GM12878 (cell line): ENCODE data around the gene UVRAG. TPM values are rescaled to one million over a fixed set of nuclear protein-coding genes. Genes with fewer than 3 reads are reported as not detected.
"Not testable (repeated sequence)": the region's sequence is repeated elsewhere in the genome, so short reads cannot be mapped to it uniquely, and the experiment has no call there.

Experiments
- ATAC-seq: fragments of 200-7000 bp; cut with Tn5 transposase; 3 replicates; pipeline ENCODE4 v1.9.1; 2020; ENCODE audit warnings: mild to moderate bottlenecking, moderate library complexity
- BruUV-seq: library from RNA; stranded (reverse); fragments of 400-500 nt; replicated peaks from 2 replicates; lab custom pipeline; 2021; lab: Mats Ljungman, UMichigan
- CTCF ChIA-PET: fragments of 300-600 bp; sonication (Branson Sonifier 250); formaldehyde crosslinking; extraction: SDS; loops from one replicate; lab custom pipeline; 2021; ENCODE audit warnings: inconsistent platforms; lab: Yijun Ruan, JAX
- POLR2A ChIA-PET: fragments of 350-600 bp; formaldehyde crosslinking; extraction: SDS; loops from one replicate; lab custom pipeline; 2021; ENCODE audit warnings: inconsistent platforms; lab: Charles Lee
- RAD21 ChIA-PET: fragments of 300-600 bp; sonication (Branson Sonifier 250); formaldehyde crosslinking; loops from one replicate; lab custom pipeline; 2023; ENCODE audit warnings: antibody characterized with exemption; ENCODE audit not compliant: unreplicated experiment; lab: Charles Lee
- SMC1A ChIA-PET: fragments of 300-600 bp; sonication (Branson Sonifier 250); formaldehyde crosslinking; loops from one replicate; lab custom pipeline; 2023; ENCODE audit not compliant: unreplicated experiment, uncharacterized antibody; lab: Charles Lee
- DNase-seq: peaks from one replicate; pipeline ENCODE4 v3.0.0-alpha.2; 2011; ENCODE audit warnings: low read depth, low spot score
- FAIRE-seq: peaks from 3 replicates; lab custom pipeline; 2011; peaks lifted over from hg19 to GRCh38; lab: Jason Lieb, UNC
- H2AFZ ChIP-seq: 2 replicates; pipeline ENCODE4 v1.6.0; 2011; ENCODE audit warnings: low read depth, low read length, control low read depth; ENCODE audit not compliant: control insufficient read depth
- H3K27ac ChIP-seq: 2 replicates; pipeline ENCODE4 v1.5.1; 2011; ENCODE audit warnings: control low read depth; ENCODE audit not compliant: control insufficient read depth, insufficient read depth
- H3K27me3 ChIP-seq, 2 experiments: replicated peaks in 1 of 2; 2 replicates each; pipeline versions ENCODE4 v1.6.0 to v1.6.1; 2011; ENCODE audit warnings: low read length in 1 of 2; ENCODE audit not compliant: control insufficient read depth in 2 of 2, insufficient read depth in 2 of 2
- H3K36me3 ChIP-seq, 2 experiments: 2 replicates each; pipeline ENCODE4 v1.5.1; 2011; ENCODE audit warnings: low read length in 1 of 2; ENCODE audit not compliant: control insufficient read depth in 2 of 2, insufficient read depth in 2 of 2
- H3K4me1 ChIP-seq: 2 replicates; pipeline ENCODE4 v1.6.1; 2011; ENCODE audit warnings: mild to moderate bottlenecking, low read length, moderate library complexity, mixed read lengths; ENCODE audit not compliant: control insufficient read depth, insufficient read depth
- H3K4me2 ChIP-seq: 2 replicates; pipeline ENCODE4 v1.6.0; 2011; ENCODE audit warnings: control low read depth; ENCODE audit not compliant: control insufficient read depth, insufficient read depth
- H3K4me3 ChIP-seq: fragments of 200-600 bp; sonication (generic); 2 replicates; pipeline ENCODE4 v1.5.1; 2016
- H3K79me2 ChIP-seq: 2 replicates; pipeline ENCODE4 v1.6.0; 2011; ENCODE audit warnings: low read length; ENCODE audit not compliant: control insufficient read depth, insufficient read depth
- H3K9ac ChIP-seq: 2 replicates; pipeline ENCODE4 v1.8.0; 2011; ENCODE audit warnings: low read length, control low read depth, mixed read lengths; ENCODE audit not compliant: control insufficient read depth, insufficient read depth
- H3K9me3 ChIP-seq: replicated peaks from 3 replicates; pipeline ENCODE4 v1.5.1; 2011; ENCODE audit warnings: mild to moderate bottlenecking, low read length; ENCODE audit not compliant: control insufficient read depth, insufficient read depth
- H4K20me1 ChIP-seq: 2 replicates; pipeline ENCODE4 v1.6.0; 2011; ENCODE audit not compliant: control insufficient read depth, insufficient read depth
- MEF2A ChIP-seq: IDR thresholded peaks from 2 replicates; pipeline ENCODE4 v1.6.1; 2011; ENCODE audit warnings: low read depth, mild to moderate bottlenecking, low read length, moderate library complexity; ENCODE audit not compliant: insufficient read depth
- NR2C2 ChIP-seq: IDR thresholded peaks from 2 replicates; pipeline ENCODE4 v1.6.1; 2011; ENCODE audit warnings: borderline replicate concordance, low read depth; ENCODE audit not compliant: control insufficient read depth, insufficient read length
- PAX8 ChIP-seq: fragments of 450-650 bp; IDR thresholded peaks from 2 replicates; pipeline ENCODE4 v1.6.1; 2017; ENCODE audit warnings: mild to moderate bottlenecking, moderate library complexity
- WGBS: methylation state at CpG from one replicate; pipeline ENCODE4 v1.1.6; 2016; ENCODE audit warnings: low lambda C conversion rate; ENCODE audit not compliant: insufficient replicate concordance, insufficient coverage; ENCODE audit errors: missing lambda C conversion rate; 5-methylcytosine and 5-hydroxymethylcytosine counted together
- in situ Hi-C: fragments of 300-500 bp; cut with MboI; formaldehyde crosslinking; loops from 9 replicates; pipeline ENCODE4 v1.14.3; 2018; ENCODE audit warnings: mixed read lengths
- intact Hi-C: fragments of 100-400 bp; cut with micrococcal nuclease; formaldehyde crosslinking; loops from one replicate; pipeline ENCODE4 v1.14.2; 2022; ENCODE audit not compliant: unreplicated experiment
- polyA plus RNA-seq, 11 experiments: library from polyadenylated mRNA; depleted of rRNA in 4 of 11; unstranded in 6 of 11; stranded (reverse) in 5 of 11; fragments of >200 nt; fragmentation: Nextera tagmentation in 4 of 11; fragmentation: Illumina TruSeq in 1 of 11; extraction: Ambion mirVana in 4 of 11; extraction: Trizol in 1 of 11; gene quantifications; 1 replicate in 1 of 11; 2 replicates in 10 of 11; pipeline versions ENCODE4 v1.2.1 to v1.2.3, GENCODE V29; 2011 to 2016; ENCODE audit warnings: inconsistent platforms in 2 of 11, missing spikeins in 2 of 11, low read depth in 1 of 11
- total RNA-seq, 4 experiments: library from RNA; depleted of rRNA in 3 of 4; stranded (reverse); fragments of >200 nt in 3 of 4; fragmentation: Illumina TruSeq in 1 of 4; extraction: Trizol in 1 of 4; gene quantifications; 2 replicates each; pipeline versions ENCODE4 v1.2.1 to v1.2.3, GENCODE V29; 2013 to 2021
- TF ChIP-seq, protein P1 (sequence below): fragments of 450-650 bp; IDR thresholded peaks from 2 replicates; pipeline ENCODE4 v1.6.1; 2017; ENCODE audit warnings: mild to moderate bottlenecking
- TF ChIP-seq, protein P2 (sequence below): fragments of 450-650 bp; conservative IDR thresholded peaks from 2 replicates; pipeline ENCODE4 v1.6.1; 2017; ENCODE audit warnings: mild to moderate bottlenecking, moderate library complexity

The UVRAG gene
- total and polyA plus RNA-seq, 10 of the 15 experiments (the other 5 are each of a cell fraction or from before 2014, with no cell fraction given): 7.0 to 43.4 (median 37.0) TPM

DNA sequence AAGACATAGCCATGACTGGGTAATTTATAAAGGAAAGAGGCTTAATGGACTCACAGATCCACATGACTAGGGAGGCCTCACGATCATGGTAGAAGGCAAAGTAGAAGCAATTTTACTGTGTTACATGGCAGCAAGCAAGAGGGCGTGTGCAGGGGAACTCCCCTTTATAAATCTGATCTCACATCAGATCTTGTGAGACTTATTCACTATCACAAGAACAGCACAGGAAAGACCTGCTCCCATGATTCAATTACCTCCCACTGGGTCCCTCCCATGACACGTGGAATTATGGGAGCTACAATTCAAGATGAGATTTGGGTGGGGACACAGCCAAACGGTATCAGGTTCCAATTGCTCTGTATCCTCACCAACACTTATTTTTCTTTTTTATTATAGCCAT is 261.2 kb downstream of the UVRAG start:
- CTCF ChIA-PET, FAIRE-seq, in situ Hi-C loops, BruUV-seq, H3K9ac ChIP-seq, H2AFZ ChIP-seq, H3K9me3 ChIP-seq, H3K27me3 ChIP-seq, H3K27ac ChIP-seq, H3K4me1 ChIP-seq, intact Hi-C loops, ATAC-seq, H3K79me2 ChIP-seq, H3K4me2 ChIP-seq, H4K20me1 ChIP-seq, DNase-seq, RAD21 ChIA-PET, H3K36me3 ChIP-seq, POLR2A ChIA-PET, H3K4me3 ChIP-seq: not testable (repeated sequence)
- SMC1A ChIA-PET: interaction anchor here (1.4 to 2.8 kb wide), 2 partner anchors 9 to 15 kb away, joined by 4 to 9 read pairs; no protein-coding TSS in a partner anchor
- 85% methylated on average over 4 of the region's 4 CpGs for WGBS
- TF ChIP-seq, protein P1, sequence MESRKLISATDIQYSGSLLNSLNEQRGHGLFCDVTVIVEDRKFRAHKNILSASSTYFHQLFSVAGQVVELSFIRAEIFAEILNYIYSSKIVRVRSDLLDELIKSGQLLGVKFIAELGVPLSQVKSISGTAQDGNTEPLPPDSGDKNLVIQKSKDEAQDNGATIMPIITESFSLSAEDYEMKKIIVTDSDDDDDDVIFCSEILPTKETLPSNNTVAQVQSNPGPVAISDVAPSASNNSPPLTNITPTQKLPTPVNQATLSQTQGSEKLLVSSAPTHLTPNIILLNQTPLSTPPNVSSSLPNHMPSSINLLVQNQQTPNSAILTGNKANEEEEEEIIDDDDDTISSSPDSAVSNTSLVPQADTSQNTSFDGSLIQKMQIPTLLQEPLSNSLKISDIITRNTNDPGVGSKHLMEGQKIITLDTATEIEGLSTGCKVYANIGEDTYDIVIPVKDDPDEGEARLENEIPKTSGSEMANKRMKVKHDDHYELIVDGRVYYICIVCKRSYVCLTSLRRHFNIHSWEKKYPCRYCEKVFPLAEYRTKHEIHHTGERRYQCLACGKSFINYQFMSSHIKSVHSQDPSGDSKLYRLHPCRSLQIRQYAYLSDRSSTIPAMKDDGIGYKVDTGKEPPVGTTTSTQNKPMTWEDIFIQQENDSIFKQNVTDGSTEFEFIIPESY: peak; percentile 76

DNA sequence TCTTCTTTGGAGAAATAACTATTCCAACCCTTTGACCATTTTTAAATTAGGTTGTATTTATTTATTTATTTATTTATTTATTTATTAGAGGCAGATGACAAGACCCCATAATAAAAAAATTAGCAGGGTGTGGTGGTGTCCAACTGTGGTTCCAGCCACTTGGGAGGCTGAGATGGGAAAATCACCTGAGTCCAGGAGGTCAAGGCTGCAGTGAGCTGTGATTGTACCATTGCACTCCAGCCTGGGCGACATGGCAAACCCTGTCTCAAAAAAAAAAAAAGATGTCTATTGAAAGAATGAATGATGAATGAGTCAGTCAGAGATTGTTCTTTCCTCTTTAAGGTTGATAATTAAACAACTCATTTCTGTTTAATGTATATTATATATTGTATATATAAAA is 261.7 kb downstream of the UVRAG start:
- Histone ChIP-seq H3K4me2 (no peak overlapping the region), H3K27me3 (no peaks in the 10 kb centered on the region), H3K36me3 (peaks cover 0 to 10% of the 10 kb centered on the region in 2 experiments; a peak in 2 of 4 replicates), H3K4me1 (no peaks in the 10 kb centered on the region; the same call in 1 of the 2 replicates), H3K9ac (no peak overlapping the region), H3K9me3 (peaks cover 1% of the 10 kb centered on the region; the same call in 1 of the 3 replicates)
- whole genome bisulfite sequencing: 80% methylated on average over 1 of the region's 1 CpG
- RAD21 ChIA-PET: no interaction called here
- DNase-seq (no peak), FAIRE-seq (no peak)
- SMC1A ChIA-PET: interaction anchor here (1.3 to 1.7 kb wide), 3 partner anchors 14 to 39 kb away, joined by 3 to 4 read pairs (median 4); no protein-coding TSS in a partner anchor
- TF ChIP-seq, protein P2, sequence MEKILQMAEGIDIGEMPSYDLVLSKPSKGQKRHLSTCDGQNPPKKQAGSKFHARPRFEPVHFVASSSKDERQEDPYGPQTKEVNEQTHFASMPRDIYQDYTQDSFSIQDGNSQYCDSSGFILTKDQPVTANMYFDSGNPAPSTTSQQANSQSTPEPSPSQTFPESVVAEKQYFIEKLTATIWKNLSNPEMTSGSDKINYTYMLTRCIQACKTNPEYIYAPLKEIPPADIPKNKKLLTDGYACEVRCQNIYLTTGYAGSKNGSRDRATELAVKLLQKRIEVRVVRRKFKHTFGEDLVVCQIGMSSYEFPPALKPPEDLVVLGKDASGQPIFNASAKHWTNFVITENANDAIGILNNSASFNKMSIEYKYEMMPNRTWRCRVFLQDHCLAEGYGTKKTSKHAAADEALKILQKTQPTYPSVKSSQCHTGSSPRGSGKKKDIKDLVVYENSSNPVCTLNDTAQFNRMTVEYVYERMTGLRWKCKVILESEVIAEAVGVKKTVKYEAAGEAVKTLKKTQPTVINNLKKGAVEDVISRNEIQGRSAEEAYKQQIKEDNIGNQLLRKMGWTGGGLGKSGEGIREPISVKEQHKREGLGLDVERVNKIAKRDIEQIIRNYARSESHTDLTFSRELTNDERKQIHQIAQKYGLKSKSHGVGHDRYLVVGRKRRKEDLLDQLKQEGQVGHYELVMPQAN: no peak
- no peak for TF ChIP-seq NR2C2
- no peak for TF ChIP-seq MEF2A
- no peak for TF ChIP-seq PAX8
- TF ChIP-seq, all 136 proteins: peak for 0
- no peak overlapping the region for H2AFZ ChIP-seq
- no peak for ATAC-seq
- ChIA-PET CTCF (interaction anchor here (1.6 kb wide), 1 partner anchor 75 kb away, joined by 5 read pairs; no protein-coding TSS in a partner anchor), POLR2A (interaction anchor here (0.5 kb wide), 1 partner anchor 189 kb away, joined by 4 read pairs; no protein-coding TSS in a partner anchor)
- no peaks in the 10 kb centered on the region; the same call in 1 of the 2 replicates for H3K79me2 ChIP-seq
- no peak overlapping the region for H3K27ac ChIP-seq
- in situ Hi-C loops (no loop called here), intact Hi-C loops (no loop called here)
- H3K4me3 ChIP-seq: no peak overlapping the region
- no peaks in the 10 kb centered on the region for H4K20me1 ChIP-seq
- BruUV-seq: no TSS peak
